Measurements from ENCODE around the gene CRX. TPM values are rescaled to one million over a fixed set of nuclear protein-coding genes. Genes with fewer than 3 reads are reported as not detected.
A peak's percentile ranks its signal among the peaks of the same experiment; 100 is the strongest.
"Not testable (repeated sequence)": the region's sequence is repeated elsewhere in the genome, so short reads cannot be mapped to it uniquely, and the experiment has no call there.

Gene CRX
- total RNA-seq, 1 donor from 2014 or later, result not detected

DNA sequence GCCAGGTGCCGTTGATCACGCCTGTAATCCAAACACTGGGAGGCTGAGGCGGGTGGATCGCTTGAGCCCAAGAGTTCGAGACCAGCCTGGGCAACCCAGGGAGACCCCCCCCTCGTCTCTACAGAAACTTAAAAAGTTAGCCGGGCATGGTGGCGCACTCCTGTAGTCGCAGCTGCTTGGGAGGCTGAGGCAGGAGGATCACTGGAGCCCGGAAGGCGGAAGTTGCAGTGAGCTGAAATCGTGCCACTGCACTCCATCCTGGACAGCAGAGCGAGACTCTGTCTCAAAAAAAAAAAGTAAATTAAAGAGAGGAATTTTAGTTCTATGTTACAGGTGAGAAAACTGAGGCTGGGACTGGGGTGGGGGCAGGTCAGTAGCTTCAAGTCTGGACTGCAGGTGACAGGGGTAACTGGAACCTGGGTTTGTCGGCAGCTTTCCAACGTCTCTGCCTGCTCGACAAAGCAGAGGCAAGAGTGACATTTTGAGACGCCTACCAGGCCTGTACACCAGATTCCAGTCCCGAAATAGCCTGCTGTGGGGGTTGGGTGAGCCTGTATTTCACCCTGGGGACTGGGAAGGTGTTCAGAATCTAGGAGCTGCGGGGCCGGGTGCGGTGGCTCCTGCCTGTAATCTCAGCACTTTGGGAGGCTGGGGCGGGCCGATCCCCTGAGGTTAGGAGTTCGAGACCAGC, 42.1 kb upstream of the CRX start:
- Mint-ChIP-seq H3K4me3 (ENCODE audit: low read depth) (peak overlapping the region; percentile 96), H3K4me1 (ENCODE audit: low read depth) (peaks cover 34% of the 10 kb centered on the region), H3K36me3 (ENCODE audit: insufficient read depth) (peaks cover 24% of the 10 kb centered on the region), H3K9me3 (ENCODE audit: low read depth) (no peaks in the 10 kb centered on the region), H3K27me3 (no peaks in the 10 kb centered on the region), H3K27ac (peak overlapping the region; percentile 64)
- no peak for DNase-seq (ENCODE audit: low spot score, unreplicated experiment)
- TF ChIP-seq, protein P1, sequence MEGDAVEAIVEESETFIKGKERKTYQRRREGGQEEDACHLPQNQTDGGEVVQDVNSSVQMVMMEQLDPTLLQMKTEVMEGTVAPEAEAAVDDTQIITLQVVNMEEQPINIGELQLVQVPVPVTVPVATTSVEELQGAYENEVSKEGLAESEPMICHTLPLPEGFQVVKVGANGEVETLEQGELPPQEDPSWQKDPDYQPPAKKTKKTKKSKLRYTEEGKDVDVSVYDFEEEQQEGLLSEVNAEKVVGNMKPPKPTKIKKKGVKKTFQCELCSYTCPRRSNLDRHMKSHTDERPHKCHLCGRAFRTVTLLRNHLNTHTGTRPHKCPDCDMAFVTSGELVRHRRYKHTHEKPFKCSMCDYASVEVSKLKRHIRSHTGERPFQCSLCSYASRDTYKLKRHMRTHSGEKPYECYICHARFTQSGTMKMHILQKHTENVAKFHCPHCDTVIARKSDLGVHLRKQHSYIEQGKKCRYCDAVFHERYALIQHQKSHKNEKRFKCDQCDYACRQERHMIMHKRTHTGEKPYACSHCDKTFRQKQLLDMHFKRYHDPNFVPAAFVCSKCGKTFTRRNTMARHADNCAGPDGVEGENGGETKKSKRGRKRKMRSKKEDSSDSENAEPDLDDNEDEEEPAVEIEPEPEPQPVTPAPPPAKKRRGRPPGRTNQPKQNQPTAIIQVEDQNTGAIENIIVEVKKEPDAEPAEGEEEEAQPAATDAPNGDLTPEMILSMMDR (IDR thresholded peaks at IDR 0.05; ENCODE audit: unreplicated experiment), result no peak

DNA sequence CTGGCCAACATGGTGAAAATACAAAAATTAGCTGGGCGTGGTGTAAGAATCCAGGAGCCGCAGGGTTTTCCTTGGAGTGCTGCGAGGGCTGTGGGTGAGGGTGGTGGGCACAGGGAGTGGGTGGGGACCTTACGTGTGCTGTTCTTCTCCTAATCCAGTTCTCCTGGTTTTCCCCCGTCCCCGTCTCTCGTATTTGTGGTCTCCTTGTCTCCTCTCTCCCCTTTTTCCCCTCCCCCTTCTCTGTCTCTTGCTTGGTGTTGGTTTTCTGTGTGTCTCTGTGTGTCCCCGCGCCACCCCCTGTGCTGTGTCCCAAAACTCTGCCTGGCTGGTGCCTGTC, 41.6 kb upstream of the CRX start:
- Mint-ChIP-seq H3K4me3 (ENCODE audit: low read depth) (peak overlapping the region; percentile 96), H3K27me3 (no peaks in the 10 kb centered on the region), H3K27ac (peak overlapping the region; percentile 74), H3K9me3 (ENCODE audit: low read depth) (no peaks in the 10 kb centered on the region), H3K4me1 (ENCODE audit: low read depth) (peaks cover 34% of the 10 kb centered on the region), H3K36me3 (ENCODE audit: insufficient read depth) (peaks cover 24% of the 10 kb centered on the region)
- TF ChIP-seq, protein P1 (IDR thresholded peaks at IDR 0.05; ENCODE audit: unreplicated experiment), result no peak
- DNase-seq (ENCODE audit: low spot score, unreplicated experiment), result no peak

DNA sequence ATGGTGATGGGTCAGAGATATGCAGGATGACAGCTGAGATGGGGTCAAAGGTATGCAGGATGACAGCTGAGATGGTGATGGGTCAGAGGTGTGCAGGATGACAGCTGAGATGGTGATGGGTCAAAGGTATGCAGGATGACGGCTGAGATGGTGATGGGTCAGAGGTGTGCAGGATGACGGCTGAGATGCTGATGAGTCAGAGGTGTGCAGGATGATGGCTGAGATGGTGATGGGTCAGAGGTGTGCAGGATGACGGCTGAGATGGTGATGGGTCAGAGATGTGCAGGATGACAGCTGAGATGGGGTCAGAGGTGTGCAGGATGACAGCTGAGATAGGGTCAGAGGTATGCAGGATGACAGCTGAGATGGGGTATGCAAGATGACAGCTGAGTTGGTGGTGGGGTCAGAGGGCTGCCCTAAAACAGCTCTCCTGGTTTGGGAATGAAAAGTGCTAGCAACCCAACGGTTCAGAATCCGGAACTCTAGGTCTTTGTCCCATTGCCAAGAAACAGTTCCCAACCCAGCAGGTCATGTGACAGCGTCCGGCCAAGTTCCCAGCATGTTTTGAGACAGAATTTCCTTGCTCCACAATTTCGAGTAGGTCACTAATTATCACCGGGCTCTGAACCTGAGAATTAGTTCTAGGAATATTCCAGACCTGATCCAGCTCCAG, 40.0 kb upstream of the CRX start:
- Mint-ChIP-seq H3K4me1 (ENCODE audit: low read depth) (peaks cover 31% of the 10 kb centered on the region), H3K27me3 (no peaks in the 10 kb centered on the region), H3K27ac (peak overlapping the region; percentile 81), H3K4me3 (ENCODE audit: low read depth) (peak overlapping the region; percentile 32), H3K36me3 (ENCODE audit: insufficient read depth) (peaks cover 26% of the 10 kb centered on the region), H3K9me3 (ENCODE audit: low read depth) (no peaks in the 10 kb centered on the region)
- TF ChIP-seq, protein P1 (IDR thresholded peaks at IDR 0.05; ENCODE audit: unreplicated experiment), result no peak
- no peak for DNase-seq (ENCODE audit: low spot score, unreplicated experiment)

DNA sequence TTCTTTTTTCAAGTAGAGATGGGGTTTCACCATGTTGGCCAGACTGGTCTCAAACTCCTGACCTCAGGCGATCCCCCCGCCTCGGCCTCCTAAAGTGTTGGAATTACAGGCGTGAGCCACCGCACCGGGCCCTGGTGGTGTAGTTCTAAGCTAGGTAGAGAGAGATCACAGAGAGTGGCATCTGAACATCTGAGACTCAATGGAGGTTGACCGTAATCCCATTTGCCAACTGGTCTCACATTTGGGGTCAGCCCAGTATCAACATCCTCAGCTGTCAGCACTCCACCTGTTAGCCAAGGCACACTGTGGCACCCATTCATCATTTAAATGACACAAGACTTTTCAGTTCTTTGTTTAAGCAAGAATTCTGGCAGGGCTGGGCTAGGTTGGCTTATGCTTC, 35.2 kb upstream of the CRX start:
- Mint-ChIP-seq H3K27ac (peak overlapping the region; percentile 29), H3K36me3 (ENCODE audit: insufficient read depth) (peaks cover 19% of the 10 kb centered on the region), H3K4me3 (ENCODE audit: low read depth) (no peak overlapping the region), H3K4me1 (ENCODE audit: low read depth) (peaks cover 11% of the 10 kb centered on the region), H3K9me3 (ENCODE audit: low read depth) (no peaks in the 10 kb centered on the region), H3K27me3 (no peaks in the 10 kb centered on the region)
- TF ChIP-seq, protein P1 (IDR thresholded peaks at IDR 0.05; ENCODE audit: unreplicated experiment), result no peak
- DNase-seq (ENCODE audit: low spot score, unreplicated experiment), result no peak

DNA sequence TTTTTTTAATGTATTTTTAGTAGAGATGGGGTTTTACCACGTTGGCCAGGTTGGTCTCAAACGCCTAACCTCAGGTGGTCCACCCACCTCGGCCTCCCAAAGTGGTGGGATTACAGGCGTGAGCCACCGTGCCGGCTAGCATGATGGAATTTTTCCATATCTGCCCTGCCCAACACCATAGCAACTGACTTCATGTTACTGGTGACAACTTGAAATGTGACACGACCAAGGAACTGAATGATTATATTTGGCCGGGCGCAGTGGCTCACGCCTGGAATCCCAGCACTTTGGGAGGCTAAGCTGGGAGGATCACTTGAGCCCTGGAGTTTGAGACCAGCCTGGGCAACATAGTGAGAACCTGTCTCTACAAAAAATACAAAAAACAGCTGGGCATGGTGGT, 34.4 kb upstream of the CRX start:
- not testable (repeated sequence) for H3K4me1 Mint-ChIP-seq (ENCODE audit: low read depth); H3K27me3 Mint-ChIP-seq; H3K4me3 Mint-ChIP-seq (ENCODE audit: low read depth); H3K9me3 Mint-ChIP-seq (ENCODE audit: low read depth); DNase-seq (ENCODE audit: low spot score, unreplicated experiment); H3K27ac Mint-ChIP-seq
- H3K36me3 Mint-ChIP-seq (ENCODE audit: insufficient read depth), result peaks cover 12% of the 10 kb centered on the region

DNA sequence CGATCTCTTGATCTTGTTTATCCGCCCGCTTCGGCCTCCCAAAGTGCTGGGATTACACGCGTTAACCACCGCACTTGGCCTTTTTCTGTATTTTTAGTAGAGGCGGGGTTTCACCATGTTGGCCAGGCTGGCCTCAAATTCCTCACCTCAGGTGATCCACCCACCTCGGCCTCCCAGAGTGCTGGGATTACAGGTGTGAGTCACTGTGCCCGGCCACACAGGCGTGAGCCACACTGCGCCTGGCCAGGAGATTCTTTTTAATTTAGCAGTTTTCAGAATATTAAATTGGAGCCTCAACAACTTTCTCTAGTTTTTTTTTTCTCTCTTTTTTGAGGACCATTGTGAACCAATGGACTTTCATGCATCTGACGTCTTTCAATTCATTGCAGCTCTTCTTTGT, 31.9 kb upstream of the CRX start:
- not testable (repeated sequence) for H3K4me3 Mint-ChIP-seq (ENCODE audit: low read depth); H3K9me3 Mint-ChIP-seq (ENCODE audit: low read depth); DNase-seq (ENCODE audit: low spot score, unreplicated experiment); H3K27me3 Mint-ChIP-seq; H3K4me1 Mint-ChIP-seq (ENCODE audit: low read depth); H3K27ac Mint-ChIP-seq; H3K36me3 Mint-ChIP-seq (ENCODE audit: insufficient read depth)

All from progenitor cell of endocrine pancreas (in vitro differentiated cells).